NCI-H774 (cell line): ENCODE results near the gene FAM184A.

ENCODE experiments used
- DNase-seq: peaks from one replicate; lab custom pipeline; 2025; lab: John Stamatoyannopoulos, UW

The FAM184A gene

DNA sequence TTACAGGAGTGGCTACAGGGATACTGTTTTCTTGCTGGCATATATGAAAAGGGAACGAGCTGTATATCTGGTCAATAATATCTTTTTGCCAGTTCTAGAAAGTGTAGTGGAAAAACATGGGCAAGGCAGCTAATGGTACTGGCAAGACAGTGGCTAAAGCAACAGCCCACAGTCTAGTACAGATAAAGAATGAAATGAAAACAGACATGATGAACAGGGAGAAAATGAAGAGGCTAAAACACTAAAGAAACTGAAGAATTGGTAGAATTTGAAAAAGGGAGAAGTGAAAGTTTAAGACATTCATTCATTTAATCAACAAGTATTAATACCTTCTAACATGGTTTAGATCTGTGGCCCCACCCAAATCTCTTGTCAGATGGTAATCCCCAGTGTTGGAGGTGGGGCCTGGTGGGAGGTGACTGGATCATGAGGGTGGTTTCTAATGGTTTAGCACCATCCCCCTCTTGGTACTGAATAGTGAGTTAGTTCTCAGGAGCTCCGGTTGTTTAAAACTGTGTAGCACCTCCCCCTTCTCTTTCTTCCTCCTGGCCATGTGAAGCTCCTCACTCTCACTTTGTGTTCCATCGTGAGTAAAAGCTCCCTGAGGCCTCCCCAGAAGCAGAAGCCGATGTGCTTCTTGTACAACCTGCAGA, 18.1 kb downstream of the FAM184A start:
- DNase-seq, result no peak

DNA sequence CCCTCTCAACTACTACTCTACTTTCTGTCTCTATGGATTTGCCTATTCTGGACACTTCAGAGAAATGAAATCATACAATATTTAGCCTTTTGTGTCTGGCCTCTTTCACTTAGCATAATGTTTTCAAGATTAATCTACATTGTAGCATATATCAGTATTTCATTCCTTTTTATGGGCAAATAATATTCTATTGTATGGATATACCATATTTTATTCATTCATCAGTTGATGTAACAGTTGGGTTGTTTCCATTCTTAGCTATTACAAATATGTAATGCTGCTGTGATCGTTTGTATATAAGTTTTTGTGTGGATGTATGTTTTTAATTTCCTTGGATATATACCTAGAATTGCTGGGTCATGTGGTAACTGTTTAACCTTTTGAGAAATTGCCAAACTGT, 23.4 kb downstream of the FAM184A start:
- DNase-seq, result no peak

DNA sequence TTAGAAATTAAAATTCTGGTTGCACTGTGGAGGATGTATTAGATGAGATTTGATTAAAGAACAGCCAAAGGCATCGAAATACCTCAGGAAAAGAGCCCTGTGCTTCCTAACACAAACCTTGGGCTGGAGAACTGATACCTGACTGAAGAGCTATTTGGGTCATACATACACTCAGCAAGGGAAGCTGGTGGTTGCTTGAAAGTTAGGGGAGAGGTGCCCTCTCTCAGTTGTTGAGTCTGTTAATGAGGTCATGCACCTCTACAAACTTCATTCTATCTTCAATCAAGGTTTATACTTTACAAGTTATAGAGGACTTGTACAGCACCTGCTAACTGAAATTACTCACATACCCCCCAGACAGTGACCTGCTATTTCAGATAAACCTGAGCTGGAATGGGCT, 25.5 kb downstream of the FAM184A start:
- no peak for DNase-seq

- DNase-seq, result no peak
These were observed 26.1 kb downstream of the FAM184A start for GRCh38 chr6:119052292-119052889.

DNA sequence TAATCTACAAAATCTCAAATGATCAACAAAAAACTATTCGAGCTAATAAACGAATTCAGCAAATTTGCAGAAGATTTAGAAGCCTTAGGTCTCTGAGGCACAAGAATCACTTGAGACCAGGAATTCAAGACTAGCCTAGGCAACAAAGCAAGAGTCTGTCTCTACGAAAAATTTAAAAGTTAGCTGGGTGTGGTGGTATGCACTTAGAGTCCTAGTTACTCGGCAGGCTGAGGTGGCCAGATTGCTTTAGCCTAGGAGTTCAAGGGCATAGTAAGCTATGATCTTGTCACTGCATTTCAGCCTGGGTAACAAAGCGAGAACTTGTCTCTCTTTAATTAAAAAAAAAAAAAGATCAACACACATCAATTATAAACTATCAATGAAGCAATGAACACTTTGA, 34.2 kb downstream of the FAM184A start:
- DNase-seq, result no peak

DNA sequence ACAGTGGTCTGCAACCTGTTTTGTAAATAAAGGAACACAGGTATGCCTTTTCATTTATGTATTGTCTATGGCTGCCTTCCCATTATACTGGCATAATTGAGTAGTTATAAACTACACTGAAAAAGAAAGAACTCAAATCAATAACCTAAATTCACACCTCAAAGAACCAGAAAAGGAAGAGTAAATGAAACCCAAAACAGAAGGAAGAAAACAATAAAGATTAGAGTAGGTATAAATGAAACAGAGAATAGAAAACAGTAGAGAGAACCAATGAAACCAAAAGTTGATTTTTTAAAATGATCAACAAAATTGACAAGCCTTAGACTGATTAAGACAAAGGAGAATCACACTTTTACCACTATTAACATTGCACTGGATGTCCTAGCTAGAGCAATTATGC, 34.7 kb downstream of the FAM184A start:
- DNase-seq, result no peak

DNA sequence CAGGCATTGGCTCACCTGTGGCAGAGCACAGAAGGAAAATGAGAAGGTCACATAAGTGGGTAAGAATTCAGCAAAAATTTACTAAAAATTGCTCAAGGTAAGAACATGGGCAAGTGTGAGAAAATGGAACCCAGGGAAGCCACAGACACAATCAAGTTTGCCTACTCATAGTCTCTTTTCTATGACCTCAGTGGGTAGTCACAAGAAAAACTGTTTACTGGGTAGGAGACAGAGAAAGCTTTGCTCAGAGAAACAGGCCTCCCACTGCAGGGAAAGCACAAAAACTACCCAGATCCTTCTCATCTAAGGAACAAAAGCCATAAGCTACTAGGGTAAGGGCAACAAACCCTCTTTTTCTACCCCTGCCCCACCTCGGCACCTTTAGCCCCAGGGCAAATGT, 35.2 kb downstream of the FAM184A start:
- DNase-seq, result no peak

- DNase-seq, result no peak
These were observed 37.8 kb downstream of the FAM184A start for GRCh38 chr6:119040636-119041035.

GRCh38 chr6:119040229-119040628, 38.2 kb downstream of the FAM184A start:
- DNase-seq, result no peak

DNA sequence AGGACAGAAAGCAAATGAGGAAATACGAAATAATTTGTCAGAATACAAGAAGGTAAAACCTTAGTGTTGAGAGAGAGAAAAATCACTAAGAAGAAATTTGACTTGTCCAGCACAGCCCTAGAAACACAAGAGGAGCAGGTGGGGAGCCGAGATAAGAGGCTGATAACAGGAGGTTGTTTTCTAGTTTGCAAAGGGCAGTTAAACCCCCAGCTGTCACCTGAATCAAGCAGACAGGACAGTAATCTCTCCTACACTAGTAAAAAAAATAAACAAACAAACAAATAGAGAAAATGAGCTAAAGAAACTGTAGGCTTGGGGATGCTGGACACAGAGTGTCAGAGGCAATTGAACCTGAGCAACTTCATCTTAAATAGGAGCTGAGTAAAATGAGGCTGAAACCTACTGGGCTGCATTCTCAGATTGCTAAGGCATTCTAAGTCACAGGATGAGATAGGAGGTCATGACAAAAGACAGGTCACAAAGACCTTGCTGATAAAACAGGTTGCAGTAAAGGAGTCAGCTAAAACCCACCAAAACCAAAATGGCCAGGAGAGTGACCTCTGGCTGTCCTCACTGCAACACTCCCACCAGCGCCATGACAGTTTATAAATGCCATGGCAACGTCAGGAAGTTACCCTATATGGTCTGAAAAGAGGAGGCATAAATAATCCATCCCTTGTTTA, 40.4 kb downstream of the FAM184A start:
- DNase-seq, result no peak

DNA sequence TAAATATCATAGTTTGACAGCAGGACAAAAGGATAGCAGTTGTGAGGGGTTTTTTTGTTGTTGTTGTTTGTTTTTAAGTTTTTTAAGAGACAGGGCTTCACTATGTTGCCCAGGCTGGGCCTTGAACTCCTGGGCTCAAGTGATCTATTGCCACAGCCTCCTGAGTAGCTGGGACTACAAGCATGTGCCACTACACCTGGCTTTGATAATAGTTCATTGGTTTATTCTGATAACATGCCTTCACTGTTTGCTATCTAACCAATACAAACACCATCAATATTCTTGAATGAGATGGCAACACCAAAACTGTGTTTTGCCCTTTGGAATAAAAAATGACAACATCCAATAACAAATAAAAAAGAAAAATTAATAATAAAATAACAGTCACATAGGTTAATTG, 41.2 kb downstream of the FAM184A start:
- DNase-seq, result no peak

GRCh38 chr6:119036081-119036480, 42.4 kb downstream of the FAM184A start:
- DNase-seq, result no peak

- no peak for DNase-seq
These were observed 43.0 kb downstream of the FAM184A start for GRCh38 chr6:119035459-119035858.

GRCh38 chr6:119034827-119035458, 43.5 kb downstream of the FAM184A start:
- no peak for DNase-seq

GRCh38 chr6:119032428-119032827, 46.0 kb downstream of the FAM184A start:
- no peak for DNase-seq

DNA sequence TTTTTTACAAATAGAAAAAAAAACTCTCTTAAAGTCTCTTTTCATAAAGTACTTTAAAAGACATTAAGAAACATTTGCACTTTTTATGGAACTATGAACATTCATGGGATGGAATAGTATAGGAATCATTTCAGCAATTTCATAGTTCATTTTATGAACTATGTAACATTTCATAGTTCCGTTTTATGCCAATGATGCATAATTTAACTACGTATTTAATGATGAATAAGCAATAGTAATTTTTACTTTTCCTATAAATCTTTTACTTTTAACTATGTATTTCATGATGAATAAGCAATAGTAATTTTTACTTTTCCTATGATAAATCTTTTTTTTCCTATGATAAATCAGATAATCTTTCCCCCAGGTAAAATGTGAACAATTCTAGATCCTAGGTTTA, 47.7 kb downstream of the FAM184A start:
- no peak for DNase-seq

DNA sequence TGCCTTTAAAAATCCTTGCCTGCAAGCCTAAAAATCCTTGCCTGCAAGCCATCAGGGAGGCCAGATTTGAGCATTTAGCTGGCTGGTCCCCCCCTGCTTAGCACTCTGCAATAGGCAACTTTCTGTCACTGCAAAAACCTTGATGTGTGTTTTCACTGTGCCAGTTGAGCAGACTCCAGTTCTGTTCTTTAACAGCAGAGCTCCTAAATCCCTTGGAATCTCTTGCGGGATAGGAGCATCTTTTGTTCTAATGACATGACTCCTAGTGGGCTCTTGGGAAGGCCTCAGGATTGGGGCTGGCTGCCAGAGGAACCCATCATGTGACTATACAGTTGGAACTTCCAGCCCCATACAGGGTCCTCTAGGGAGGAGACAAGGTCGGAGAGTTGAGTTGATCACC, 50.4 kb downstream of the FAM184A start:
- no peak for DNase-seq

DNA sequence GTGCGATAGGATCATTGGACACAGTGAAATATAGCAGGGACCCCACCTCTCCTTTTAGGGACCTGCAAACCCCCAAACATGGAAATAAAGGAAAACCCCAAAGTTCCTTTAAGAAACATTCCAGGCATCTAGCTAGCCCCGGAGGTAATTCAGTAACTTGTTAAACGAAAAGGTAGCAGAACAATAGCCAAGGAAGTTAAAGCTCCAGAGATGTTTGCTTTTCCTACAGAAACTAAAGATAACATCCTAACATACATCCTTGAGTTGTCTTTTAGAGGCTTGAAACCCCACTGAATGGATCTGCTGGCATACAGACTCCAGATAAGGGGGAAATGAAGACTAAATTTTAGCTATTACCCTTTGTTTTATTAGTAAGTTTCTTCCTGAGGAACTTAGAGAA, 51.0 kb downstream of the FAM184A start:
- DNase-seq, result no peak

DNA sequence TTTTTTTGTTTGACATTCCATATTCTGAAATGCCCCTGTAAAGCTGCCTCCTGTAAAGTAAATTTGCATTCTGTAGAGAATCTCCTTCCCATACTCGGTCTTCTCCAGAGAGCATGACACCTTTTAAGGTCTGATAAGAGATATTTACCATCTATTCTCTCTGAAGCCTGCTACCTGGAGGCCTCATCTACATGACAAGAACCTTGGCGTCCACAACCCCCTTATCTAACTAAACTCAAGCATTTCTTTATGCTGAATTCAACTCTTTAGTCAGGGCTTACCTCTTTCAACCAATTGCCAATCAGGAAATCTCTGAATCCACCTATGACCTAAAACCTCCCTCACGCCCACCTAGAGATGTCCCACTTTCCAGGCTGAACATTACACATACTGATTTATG, 51.6 kb downstream of the FAM184A start:
- no peak for DNase-seq

DNA sequence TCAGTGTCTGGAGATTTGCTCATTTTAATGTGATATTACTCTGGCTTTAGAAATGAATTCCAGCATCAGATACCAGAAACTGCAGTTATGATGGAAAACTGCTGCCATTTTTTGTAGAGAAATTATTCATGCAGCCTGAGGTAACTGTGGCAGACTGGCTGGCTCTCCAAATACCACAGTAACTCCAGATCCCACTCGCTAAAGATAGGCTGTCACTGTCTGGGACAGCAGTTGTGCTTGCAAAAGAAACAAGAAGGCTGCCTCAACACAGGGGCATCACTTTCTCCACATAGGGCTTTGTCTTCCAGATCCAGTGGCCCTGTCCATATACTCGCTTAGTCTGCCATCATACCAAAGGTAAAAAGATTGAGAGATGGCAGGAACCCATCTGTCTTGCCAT, 52.7 kb downstream of the FAM184A start:
- DNase-seq, result no peak

GRCh38 chr6:119024111-119024510, 54.4 kb downstream of the FAM184A start:
- DNase-seq, result no peak

- no peak for DNase-seq
These were observed 55.7 kb downstream of the FAM184A start for GRCh38 chr6:119022796-119023195.
